GM08714 (cell line): ENCODE data around the gene SUCLG2.

Experiments
- H3K4me3 ChIP-seq: fragments of 200-500 bp; sonication (Bioruptor generic); 2 replicates; pipeline ENCODE4 v1.5.1; 2014; ENCODE audit warnings: mild to moderate bottlenecking, low read length, inconsistent platforms
- ZNF274 ChIP-seq: IDR thresholded peaks from 2 replicates; pipeline ENCODE4 v1.6.1; 2012; ENCODE audit warnings: mild to moderate bottlenecking, low read depth, low read length

Gene SUCLG2

DNA sequence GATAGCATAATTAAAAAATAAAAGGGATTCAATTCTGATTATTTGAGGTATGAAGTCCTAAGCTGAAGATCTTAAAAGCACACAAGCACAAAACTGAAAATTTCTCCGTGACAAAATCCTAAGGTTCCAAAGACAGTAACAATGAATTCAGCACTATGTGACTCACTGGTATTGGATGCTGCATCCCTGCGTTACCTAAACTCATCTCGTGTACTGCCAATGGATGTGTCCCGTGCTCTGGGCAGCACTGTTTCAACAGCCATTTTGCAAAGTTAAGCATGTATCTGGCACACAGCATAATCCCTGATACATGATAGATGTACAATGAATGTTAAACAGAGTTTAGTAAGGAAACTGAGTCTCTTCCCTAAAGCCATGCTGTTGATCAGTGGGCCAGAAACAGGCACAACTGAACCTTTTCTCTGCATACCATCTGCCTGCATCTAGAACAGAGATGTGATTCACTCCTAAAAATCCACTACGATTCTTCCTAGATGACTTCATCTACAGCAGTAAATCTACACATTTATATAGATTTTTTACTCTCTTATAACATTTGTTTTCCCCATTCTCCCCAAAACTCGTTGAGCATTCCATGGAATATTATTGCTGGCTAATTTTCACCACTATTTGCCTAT is 14.3 kb downstream of the SUCLG2 start:
- no peak for TF ChIP-seq ZNF274
- no peak overlapping the region for H3K4me3 ChIP-seq

DNA sequence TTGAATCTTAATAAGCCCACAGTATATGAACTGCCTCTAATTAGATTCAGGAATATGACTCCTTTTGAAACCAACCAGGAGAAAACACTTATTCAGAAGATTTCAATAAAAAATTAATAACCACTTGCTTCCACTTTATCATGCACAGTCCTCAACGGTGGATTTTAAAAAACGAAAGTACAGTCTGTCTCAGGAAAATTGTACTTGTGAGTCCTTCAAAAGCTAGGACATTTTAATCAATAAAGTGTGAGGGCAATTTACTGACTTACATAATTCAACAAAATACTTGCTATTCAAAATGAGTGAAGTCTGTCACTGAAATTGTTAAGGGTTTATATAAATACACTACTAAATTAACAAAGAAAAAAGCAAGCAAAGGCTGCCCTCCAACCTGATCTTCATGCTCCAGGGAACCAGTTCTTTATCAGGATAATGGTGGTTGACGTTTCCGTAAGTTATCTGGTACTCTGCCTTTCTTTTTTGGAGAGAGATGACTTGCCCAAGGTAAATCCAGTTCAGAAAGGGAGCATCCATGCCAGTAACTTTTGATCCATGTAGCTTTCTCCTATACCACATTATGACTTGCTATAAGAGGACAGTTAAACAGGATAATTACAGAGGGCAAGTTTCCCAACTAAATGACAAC is 17.0 kb downstream of the SUCLG2 start:
- no peak overlapping the region for H3K4me3 ChIP-seq
- no peak for TF ChIP-seq ZNF274

DNA sequence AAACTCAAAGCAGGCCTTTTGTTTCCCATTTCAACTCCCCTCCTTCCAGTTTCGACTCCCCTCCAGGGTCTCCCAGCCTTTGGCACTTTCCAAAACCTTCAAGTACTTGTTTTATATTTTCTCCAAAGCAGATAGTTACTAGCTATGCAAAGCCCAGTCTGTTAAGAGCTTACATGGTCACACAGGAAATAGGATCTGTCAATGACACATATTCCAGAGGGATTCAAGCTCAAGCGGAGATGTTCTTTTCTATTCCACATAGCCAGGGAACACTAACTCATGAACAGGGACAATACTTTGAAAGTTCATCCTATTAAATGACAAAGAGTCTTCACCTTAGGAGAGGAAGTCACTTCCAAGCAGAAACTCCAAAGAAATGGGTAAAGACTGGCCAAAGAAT is 18.6 kb downstream of the SUCLG2 start:
- no peak for TF ChIP-seq ZNF274
- no peak overlapping the region for H3K4me3 ChIP-seq

DNA sequence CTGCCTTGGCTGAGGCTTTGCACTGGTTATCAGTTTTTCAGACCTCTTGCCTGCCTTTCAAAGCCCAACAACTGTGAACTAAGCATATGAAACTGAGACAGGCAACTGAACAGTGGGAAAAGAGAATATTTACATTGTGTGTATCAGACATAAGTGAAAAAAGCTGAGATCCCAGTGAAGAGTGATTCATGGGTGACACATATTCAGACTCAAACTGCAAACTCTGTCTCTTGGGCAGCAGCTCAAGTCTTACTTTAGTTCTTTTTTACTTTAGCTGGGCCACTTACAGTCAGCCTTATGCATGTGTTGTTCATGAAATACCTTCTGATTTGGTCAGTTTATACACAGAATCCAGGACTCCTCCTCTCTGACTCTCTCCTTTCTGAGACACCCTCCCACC is 19.2 kb downstream of the SUCLG2 start:
- no peak overlapping the region for H3K4me3 ChIP-seq
- no peak for TF ChIP-seq ZNF274

DNA sequence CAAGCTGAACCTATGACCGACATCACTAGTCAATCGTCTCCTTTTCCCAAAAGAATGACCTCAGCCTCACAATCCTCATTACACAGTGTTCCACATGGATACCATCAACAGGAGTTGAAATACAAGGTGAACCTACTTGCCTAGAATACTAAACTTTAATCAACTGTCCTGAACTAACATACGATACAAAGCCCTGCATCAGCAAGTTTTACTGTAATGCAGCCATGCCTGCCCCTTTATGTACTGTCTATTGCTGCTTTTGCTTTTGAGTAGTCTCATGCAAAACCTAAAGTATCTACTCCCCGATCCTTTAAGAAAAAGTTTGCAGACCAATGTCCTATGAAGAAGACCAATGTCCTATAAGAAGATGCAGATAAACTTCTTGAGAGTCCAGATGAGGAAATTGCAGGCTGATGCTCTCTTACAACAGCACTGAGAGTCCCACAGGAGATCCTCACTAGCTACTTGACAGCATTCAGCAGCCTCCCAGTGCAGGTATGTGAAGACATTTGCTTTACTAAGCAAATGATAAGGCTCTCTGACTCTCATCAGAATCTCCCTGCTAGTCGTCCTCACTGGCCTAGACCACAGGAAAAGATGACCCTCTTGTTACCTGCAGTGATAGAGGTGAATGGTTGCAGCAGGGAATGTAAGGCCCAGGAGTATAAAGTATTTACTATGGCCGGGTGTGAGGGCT is 23.6 kb downstream of the SUCLG2 start:
- no peak for TF ChIP-seq ZNF274
- no peak overlapping the region for H3K4me3 ChIP-seq

DNA sequence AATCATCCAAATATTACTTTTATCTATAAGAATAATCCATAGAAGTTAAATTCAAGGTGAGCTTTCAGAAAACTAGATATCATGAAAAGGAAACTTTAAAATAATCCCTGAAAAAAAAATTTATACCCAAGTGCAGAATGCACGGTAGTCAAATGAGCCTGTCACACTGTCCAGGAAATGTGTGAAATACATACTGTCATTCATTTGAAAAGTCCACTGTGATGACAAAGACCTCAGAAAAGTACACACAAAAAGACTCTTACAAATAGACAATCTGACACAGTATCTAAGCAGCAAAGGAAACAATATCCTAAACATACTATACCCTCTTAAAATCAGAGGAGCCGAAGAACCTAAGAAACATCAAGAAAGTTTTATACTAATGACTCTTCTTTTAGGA is 29.7 kb downstream of the SUCLG2 start:
- H3K4me3 ChIP-seq: no peak overlapping the region
- TF ChIP-seq ZNF274: no peak

DNA sequence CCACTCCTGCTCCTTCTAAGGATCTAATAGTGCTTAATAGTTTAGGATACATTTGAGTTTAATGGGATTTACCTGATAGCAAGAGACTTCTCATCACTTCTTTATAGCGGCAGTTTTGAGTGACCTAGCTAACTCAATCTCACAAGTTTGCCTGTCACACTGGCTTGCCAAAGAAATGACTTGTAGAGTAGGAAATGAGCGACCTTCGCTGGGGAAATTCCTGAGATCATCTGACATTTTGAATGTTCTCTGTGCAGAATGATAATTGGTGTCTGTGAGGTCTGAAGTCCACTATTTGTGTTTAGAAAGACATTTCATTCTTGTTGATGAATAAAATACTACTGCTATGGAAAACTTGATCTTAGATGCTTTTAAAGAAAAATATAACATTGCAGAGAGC is 30.3 kb downstream of the SUCLG2 start:
- no peak overlapping the region for H3K4me3 ChIP-seq
- TF ChIP-seq ZNF274: no peak

DNA sequence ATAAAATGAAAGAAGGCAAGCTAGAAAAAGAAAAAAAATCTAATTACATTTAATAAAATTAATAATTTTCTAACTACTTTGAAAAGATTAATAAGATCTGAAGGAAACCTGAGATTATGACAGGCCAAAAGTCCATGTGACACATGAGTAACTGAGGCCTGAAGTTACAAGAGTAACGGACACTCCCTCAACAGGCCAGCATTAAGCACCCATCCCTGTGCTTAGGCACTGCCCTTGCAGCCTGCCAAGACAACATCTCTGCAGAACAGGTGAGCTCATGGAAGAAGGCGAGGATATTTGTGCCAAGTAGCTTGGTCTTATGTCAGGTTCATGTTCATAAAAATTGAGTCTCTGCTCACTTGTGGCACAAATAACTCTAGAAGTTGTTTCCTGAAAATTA is 31.8 kb downstream of the SUCLG2 start:
- TF ChIP-seq ZNF274: no peak
- no peak overlapping the region for H3K4me3 ChIP-seq

DNA sequence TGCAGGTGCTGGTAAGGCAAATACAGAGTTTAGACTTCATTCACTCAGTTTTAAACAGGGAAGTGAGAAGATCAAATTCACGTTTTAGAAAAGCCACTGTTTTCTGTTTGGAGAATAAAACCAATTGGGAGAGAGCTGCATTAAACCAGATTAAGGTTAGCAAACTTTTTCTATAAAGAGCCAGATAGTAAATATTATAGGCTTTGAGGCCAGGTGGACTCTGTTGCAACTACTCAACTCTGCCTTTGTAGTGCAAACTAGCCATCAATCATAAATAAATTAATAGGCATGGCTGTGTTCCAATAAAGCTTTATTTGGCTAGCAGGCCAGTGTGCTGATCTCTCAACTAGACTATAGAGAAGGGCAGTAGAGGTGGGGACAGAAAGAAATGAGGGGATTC is 33.5 kb downstream of the SUCLG2 start:
- no peak for TF ChIP-seq ZNF274
- no peak overlapping the region for H3K4me3 ChIP-seq

DNA sequence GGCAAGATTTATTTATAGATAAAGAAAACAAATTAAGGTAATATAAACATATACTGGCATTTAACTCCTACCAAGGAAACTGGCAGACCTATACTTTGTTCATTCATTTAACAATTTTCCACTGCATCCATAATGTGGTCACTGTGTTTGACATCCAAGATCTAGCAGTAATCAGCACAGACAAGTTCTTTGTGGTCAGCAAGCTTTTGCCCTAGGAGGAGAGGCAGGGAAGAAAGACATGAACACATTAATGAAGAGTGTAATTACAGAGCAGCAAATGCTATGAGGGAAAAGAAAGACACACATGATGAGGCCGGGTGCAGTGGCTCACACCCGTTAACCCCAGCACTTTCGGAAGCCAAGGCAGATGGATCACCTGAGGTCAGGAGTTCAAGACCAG is 34.4 kb downstream of the SUCLG2 start:
- no peak overlapping the region for H3K4me3 ChIP-seq
- no peak for TF ChIP-seq ZNF274

DNA sequence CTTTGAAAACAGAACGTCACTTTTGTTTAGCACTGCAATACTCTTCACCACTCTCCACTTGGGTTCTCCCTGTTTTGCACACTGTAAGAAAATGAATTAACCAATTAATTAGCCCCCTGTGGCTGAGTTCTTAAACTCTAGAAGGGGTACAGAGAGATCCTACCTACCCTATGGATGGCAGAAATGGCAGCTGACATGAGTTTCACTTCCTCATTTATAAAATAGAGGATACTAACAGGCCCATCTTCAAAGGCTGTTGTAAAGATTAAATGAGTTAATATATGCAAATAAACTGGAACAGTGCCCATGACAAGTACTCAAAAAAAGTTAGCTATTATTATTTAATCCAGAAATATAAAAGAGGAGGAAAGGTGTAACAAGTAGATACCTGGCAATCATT is 36.9 kb downstream of the SUCLG2 start:
- no peak for TF ChIP-seq ZNF274
- no peak overlapping the region for H3K4me3 ChIP-seq

DNA sequence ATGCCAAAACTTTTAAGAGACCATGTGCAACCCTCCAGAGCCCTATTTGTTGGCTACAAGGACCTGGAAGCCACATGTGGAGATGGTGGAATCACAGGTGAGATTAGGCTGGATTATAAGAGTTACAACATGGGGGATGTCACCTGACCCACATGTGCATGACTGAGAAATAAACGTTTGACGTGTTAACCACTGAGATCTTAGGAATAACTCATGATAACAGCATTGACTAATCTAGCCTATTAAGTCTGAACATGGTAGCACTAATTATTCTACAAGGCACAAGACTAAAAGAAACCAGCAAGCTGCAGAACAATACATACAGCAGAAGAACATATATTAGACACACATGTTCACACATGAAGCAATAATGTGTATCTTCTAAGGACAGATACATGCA is 38.4 kb downstream of the SUCLG2 start:
- no peak for TF ChIP-seq ZNF274
- no peak overlapping the region for H3K4me3 ChIP-seq

DNA sequence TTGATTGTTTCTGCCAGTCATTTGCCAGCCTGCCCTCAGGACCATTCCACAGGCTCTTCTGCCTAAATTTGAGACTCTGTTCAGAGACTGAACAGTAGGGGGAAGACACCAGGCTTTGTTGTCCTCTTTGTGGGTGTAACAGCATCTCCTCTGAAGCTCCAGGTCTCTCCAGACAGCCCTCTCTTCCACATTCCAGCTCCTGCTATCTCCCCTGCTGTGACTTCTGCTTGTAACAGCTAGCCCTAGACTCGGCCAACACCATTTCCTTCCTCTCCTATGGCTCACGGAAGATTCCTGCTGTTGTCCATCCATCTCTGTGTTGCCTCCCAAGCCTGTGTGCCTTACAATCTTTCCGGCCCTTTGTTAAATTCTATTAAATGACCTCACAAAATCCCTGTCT is 40.2 kb downstream of the SUCLG2 start:
- TF ChIP-seq ZNF274: no peak
- H3K4me3 ChIP-seq: no peak overlapping the region

DNA sequence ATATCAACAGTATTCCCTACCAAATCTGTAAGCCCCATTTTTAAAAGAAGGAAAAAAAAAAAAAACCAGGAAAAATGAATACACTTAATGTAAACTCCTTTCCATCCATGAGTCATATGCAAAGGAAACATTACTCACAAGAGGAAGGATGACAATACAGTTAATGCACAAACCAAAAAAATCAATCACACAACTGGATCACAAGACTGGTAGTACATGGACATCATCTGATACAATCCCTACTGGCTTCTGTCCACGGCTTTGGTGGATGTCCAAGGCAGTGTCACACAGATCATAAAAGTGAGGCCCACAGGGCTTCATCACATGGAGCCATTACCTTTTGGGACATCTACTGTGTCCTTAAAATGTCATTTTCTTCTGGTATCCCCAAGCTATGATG is 44.0 kb downstream of the SUCLG2 start:
- no peak for TF ChIP-seq ZNF274
- no peak overlapping the region for H3K4me3 ChIP-seq

DNA sequence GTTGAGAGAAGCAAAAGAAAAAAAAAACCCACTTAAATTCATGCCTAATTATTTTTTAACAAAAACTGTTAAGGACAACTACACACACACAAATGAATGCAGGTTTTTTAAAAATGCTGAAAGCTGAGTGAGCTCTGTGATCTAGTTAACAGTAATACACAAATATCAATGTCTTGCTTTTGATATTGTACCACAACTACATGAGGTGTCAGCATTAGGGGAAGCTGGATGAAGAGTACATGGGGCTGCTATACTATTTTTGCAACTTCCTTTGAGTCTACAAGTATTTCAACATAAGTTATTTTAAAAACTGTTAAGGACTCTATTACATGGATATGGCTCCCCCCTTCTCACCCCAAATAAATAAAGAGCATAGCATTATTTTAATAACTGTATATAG is 44.7 kb downstream of the SUCLG2 start:
- TF ChIP-seq ZNF274: no peak
- H3K4me3 ChIP-seq: no peak overlapping the region

DNA sequence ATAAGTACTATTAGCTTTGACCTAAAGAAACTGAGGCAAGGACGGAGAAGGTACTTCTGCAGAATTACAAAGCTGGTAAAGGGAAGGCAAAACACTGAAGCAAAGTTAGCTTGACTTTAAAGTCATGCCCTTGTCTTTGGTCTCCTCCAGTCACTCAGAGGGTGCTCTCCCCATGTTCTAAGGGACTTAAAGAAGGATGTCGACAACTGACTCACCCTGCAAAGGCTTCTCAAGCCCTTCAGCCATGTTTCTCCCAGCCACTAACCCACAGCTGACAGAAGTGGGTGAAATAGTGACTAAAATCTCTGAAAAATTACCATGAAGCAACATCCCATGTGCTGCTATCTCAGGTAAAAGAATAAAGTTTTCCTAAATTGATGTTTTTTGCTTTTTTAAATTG is 46.4 kb downstream of the SUCLG2 start:
- TF ChIP-seq ZNF274: no peak
- no peak overlapping the region for H3K4me3 ChIP-seq

DNA sequence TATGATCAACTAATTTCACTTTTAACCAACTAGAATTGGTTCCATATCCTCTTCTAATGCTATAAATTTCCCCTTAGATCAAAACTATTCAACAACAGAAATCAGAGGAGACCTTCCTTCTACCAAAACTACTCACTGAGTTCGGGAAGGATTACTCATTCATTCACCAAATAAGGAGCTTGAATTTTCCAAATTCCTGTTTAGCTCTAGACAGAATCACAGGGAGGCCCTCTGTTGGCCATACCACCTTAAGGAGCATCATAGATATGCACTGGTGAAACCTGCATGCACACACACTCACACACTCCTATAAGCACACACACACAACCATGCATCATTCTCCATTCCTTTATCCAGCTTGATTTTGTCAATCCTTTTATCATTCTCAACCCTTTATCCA is 49.0 kb downstream of the SUCLG2 start:
- no peak for TF ChIP-seq ZNF274
- no peak overlapping the region for H3K4me3 ChIP-seq
